HEK293 (cell line): ENCODE measurements around the gene ASIP.

Experiments
- GLIS2 ChIP-seq: fragments of 450-650 bp; formaldehyde crosslinking; IDR thresholded peaks from 2 replicates; pipeline ENCODE4 v1.5.1; 2016; ENCODE audit warnings: missing biosample characterization, missing genetic modification characterization
- KLF10 ChIP-seq: fragments of 450-650 bp; IDR thresholded peaks from 2 replicates; pipeline ENCODE4 v1.5.1; 2018; ENCODE audit warnings: missing biosample characterization, mild to moderate bottlenecking, missing genetic modification characterization
- KLF9 ChIP-seq: fragments of 450-650 bp; formaldehyde crosslinking; IDR thresholded peaks from 2 replicates; pipeline ENCODE4 v1.5.1; 2016; ENCODE audit warnings: missing biosample characterization, missing genetic modification characterization, low read depth
- PATZ1 ChIP-seq: fragments of 450-650 bp; formaldehyde crosslinking; IDR thresholded peaks from 2 replicates; pipeline ENCODE4 v1.5.1; 2016; ENCODE audit warnings: missing biosample characterization, missing genetic modification characterization
- REST ChIP-seq: fragments of 450-650 bp; formaldehyde crosslinking; IDR thresholded peaks from 2 replicates; pipeline ENCODE4 v1.5.1; 2016; ENCODE audit warnings: missing biosample characterization, missing genetic modification characterization
- WT1 ChIP-seq: fragments of 450-650 bp; formaldehyde crosslinking; IDR thresholded peaks from 2 replicates; pipeline ENCODE4 v1.5.1; 2016; ENCODE audit warnings: missing biosample characterization, missing genetic modification characterization
- ZEB2 ChIP-seq: fragments of 450-650 bp; formaldehyde crosslinking; IDR thresholded peaks from 2 replicates; pipeline ENCODE4 v1.5.1; 2016; ENCODE audit warnings: missing biosample characterization, missing genetic modification characterization
- ZFP69B ChIP-seq: fragments of 450-650 bp; formaldehyde crosslinking; IDR thresholded peaks from 2 replicates; pipeline ENCODE4 v1.5.1; 2016; ENCODE audit warnings: missing biosample characterization, missing genetic modification characterization
- ZNF174 ChIP-seq: fragments of 450-650 bp; formaldehyde crosslinking; IDR thresholded peaks from 2 replicates; pipeline ENCODE4 v1.5.0; 2017; ENCODE audit warnings: missing biosample characterization, mild to moderate bottlenecking, missing genetic modification characterization
- ZNF266 ChIP-seq: fragments of 450-650 bp; formaldehyde crosslinking; IDR thresholded peaks from 2 replicates; pipeline ENCODE4 v1.5.1; 2016; ENCODE audit warnings: missing biosample characterization, missing genetic modification characterization, low read depth
- ZNF341 ChIP-seq: fragments of 450-650 bp; formaldehyde crosslinking; IDR thresholded peaks from 2 replicates; pipeline ENCODE4; 2016; ENCODE audit warnings: low read depth, missing biosample characterization, missing genetic modification characterization
- ZNF366 ChIP-seq: fragments of 450-650 bp; formaldehyde crosslinking; conservative IDR thresholded peaks from 2 replicates; pipeline ENCODE4 v1.5.1; 2016; ENCODE audit warnings: missing biosample characterization, missing genetic modification characterization
- ZNF692 ChIP-seq: fragments of 450-650 bp; formaldehyde crosslinking; IDR thresholded peaks from 2 replicates; pipeline ENCODE4 v1.5.1; 2016; ENCODE audit warnings: missing biosample characterization, missing genetic modification characterization
- TF ChIP-seq, protein P1 (sequence below): fragments of 450-650 bp; formaldehyde crosslinking; IDR thresholded peaks from 2 replicates; pipeline ENCODE4 v1.5.1; 2016; ENCODE audit warnings: missing biosample characterization, missing genetic modification characterization
- TF ChIP-seq, protein P2 (sequence below): fragments of 450-650 bp; formaldehyde crosslinking; IDR thresholded peaks from 2 replicates; pipeline ENCODE4 v1.5.1; 2017; ENCODE audit warnings: missing biosample characterization, missing genetic modification characterization
- TF ChIP-seq, protein P3 (sequence below): fragments of 450-650 bp; formaldehyde crosslinking; IDR thresholded peaks from 2 replicates; pipeline ENCODE4 v1.5.1; 2016; ENCODE audit warnings: missing biosample characterization, missing genetic modification characterization

The ASIP gene

GRCh38 chr20:34300256-34300806 is 59.1 kb downstream of the ASIP start (continued):
- 0 out of 2 replicates have a peak, but pooled peaks have one; percentile 5 for TF ChIP-seq KLF9 (tag by site-specific recombination)
- peak; percentile 79 for TF ChIP-seq ZEB2 (tag by site-specific recombination)
- TF ChIP-seq ZNF341 (tag by site-specific recombination), result peak; percentile 65; the same call in 1 of the 2 replicates
- TF ChIP-seq WT1 (tag by site-specific recombination), result peak; percentile 54; the same call in 1 of the 2 replicates
- TF ChIP-seq ZNF692, result peak; percentile 46; the same call in 1 of the 2 replicates
- TF ChIP-seq, protein P1, sequence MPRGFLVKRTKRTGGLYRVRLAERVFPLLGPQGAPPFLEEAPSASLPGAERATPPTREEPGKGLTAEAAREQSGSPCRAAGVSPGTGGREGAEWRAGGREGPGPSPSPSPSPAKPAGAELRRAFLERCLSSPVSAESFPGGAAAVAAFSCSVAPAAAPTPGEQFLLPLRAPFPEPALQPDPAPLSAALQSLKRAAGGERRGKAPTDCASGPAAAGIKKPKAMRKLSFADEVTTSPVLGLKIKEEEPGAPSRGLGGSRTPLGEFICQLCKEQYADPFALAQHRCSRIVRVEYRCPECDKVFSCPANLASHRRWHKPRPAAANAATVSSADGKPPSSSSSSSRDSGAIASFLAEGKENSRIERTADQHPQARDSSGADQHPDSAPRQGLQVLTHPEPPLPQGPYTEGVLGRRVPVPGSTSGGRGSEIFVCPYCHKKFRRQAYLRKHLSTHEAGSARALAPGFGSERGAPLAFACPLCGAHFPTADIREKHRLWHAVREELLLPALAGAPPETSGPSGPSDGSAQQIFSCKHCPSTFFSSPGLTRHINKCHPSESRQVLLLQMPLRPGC (tag by site-specific recombination), result no peak
- TF ChIP-seq, protein P2, sequence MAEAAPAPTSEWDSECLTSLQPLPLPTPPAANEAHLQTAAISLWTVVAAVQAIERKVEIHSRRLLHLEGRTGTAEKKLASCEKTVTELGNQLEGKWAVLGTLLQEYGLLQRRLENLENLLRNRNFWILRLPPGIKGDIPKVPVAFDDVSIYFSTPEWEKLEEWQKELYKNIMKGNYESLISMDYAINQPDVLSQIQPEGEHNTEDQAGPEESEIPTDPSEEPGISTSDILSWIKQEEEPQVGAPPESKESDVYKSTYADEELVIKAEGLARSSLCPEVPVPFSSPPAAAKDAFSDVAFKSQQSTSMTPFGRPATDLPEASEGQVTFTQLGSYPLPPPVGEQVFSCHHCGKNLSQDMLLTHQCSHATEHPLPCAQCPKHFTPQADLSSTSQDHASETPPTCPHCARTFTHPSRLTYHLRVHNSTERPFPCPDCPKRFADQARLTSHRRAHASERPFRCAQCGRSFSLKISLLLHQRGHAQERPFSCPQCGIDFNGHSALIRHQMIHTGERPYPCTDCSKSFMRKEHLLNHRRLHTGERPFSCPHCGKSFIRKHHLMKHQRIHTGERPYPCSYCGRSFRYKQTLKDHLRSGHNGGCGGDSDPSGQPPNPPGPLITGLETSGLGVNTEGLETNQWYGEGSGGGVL (tag by site-specific recombination), result 0 out of 2 replicates have a peak, but pooled peaks have one; percentile 31
- no peak for TF ChIP-seq ZNF174 (tag by site-specific recombination)
- TF ChIP-seq KLF10 (tag by site-specific recombination), result no peak
- TF ChIP-seq ZNF266 (tag by site-specific recombination), result no peak
- TF ChIP-seq PATZ1 (tag by site-specific recombination), result peak; percentile 42; the same call in 1 of the 2 replicates
- TF ChIP-seq ZNF366 (tag by site-specific recombination), result peak; percentile 73
- TF ChIP-seq, protein P3, sequence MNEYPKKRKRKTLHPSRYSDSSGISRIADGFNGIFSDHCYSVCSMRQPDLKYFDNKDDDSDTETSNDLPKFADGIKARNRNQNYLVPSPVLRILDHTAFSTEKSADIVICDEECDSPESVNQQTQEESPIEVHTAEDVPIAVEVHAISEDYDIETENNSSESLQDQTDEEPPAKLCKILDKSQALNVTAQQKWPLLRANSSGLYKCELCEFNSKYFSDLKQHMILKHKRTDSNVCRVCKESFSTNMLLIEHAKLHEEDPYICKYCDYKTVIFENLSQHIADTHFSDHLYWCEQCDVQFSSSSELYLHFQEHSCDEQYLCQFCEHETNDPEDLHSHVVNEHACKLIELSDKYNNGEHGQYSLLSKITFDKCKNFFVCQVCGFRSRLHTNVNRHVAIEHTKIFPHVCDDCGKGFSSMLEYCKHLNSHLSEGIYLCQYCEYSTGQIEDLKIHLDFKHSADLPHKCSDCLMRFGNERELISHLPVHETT (tag by site-specific recombination), result peak; percentile 66; the same call in 1 of the 2 replicates
- no peak for TF ChIP-seq REST
- peak; percentile 38; the same call in 1 of the 2 replicates for TF ChIP-seq ZFP69B (tag by site-specific recombination)
- no peak for TF ChIP-seq GLIS2 (tag by site-specific recombination)
- TF ChIP-seq, all 188 proteins: peak for 26
